Fibroblast of peridontal ligament (primary cell): ENCODE measurements around the gene CNTN4.
"Not testable (repeated sequence)": the region's sequence is repeated elsewhere in the genome, so short reads cannot be mapped to it uniquely, and the experiment has no call there.

Source experiments
- DNase-seq: peaks from one replicate; pipeline ENCODE4 v3.0.0-alpha.2; 2010; ENCODE audit errors: extremely low read depth

CNTN4 gene

DNA sequence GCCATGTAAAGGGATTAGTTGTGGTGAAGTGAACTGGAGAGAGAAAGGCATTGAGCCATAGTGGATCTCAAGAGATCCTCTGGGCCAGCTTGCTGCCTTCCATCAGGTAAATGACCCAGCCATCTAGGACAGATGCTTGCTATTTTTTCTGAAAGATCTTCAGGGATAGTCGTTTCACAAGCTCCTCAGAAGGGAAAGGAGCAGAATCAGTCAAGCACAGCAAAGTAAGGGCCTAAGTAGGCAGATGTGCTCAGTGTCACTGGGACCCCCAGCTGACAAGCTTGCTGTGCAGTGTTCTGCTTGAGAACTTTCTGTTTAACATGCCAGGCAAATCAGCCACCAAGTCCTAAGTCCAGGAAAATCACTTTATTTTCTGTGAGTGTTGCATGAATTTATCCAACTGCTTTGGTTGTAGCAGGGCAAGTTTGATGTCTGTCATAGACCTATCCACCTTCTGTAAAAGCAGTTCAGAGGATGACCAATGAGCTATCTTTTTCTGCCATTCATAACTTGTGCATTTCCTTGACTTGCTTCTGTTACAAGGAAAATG, 691.7 kb downstream of the CNTN4 start:
- DNase-seq, result no peak

- DNase-seq, result no peak
Observed at GRCh38 chr3:2792432-2792831, 693.8 kb downstream of the CNTN4 start.

GRCh38 chr3:2793987-2794386, 695.3 kb downstream of the CNTN4 start:
- DNase-seq, result no peak

DNA sequence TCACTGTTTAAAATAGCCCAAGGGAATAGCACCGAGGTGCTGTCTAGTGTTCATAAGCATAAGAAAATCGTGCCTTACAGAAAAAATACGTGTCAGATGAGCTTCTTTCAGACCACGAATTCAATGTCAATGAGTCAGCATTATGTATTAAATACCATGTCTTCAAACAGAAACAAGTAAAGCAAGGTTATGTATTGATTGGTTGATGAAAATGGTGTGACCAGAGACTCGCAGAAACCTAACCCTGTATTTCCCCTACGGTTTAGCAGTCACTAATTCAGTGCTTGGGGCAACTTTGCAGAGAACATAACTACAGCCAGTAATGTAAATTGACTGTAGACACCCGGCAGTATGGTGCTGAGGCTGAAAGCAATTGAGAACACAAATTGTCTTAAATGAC, 703.8 kb downstream of the CNTN4 start:
- DNase-seq, result no peak

GRCh38 chr3:2807514-2807913, 708.8 kb downstream of the CNTN4 start:
- DNase-seq, result no peak

GRCh38 chr3:2810723-2811122, 712.1 kb downstream of the CNTN4 start:
- no peak for DNase-seq

DNA sequence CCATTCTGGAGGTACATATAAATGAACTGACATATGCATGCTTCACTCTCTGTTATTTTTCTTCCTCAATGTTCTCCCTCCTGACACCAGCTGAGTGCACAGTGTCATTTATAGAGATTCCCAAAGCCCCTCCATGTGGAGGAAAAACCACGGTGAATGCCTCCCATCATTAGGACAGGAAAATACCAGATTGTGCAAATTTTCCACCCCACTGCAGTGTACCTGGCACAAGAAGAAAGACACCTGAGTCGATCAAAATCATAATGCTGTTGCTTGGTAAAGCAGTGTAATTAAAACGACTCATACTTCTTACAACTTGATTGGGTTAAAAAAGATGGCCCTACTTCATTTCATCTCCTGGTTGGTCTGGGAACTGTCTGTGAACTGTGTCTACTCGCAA, 720.9 kb downstream of the CNTN4 start:
- no peak for DNase-seq

DNA sequence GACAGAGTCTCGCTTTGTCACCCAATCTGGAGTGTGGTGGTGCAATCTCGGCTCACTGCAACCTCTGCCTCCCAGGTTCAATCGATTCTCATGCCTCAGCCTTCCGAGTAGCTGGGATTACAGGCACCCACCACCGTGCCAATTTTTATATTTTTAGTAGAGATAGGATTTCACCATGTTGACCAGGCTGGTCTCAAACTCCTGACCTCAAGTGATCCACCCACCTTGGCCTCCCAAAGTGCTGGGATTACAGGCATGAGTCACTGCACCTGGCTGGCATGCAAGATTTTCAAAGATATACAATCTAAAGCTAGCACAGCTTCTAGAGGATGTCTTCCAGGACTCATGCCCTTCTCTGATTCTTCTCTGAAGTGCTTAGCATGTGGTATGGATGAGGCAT, 722.3 kb downstream of the CNTN4 start:
- DNase-seq, result not testable (repeated sequence)

- no peak for DNase-seq
Observed at GRCh38 chr3:2822611-2823010, 723.9 kb downstream of the CNTN4 start.

GRCh38 chr3:2823031-2823430, 724.4 kb downstream of the CNTN4 start:
- DNase-seq, result peak; percentile 5

GRCh38 chr3:2823437-2824211, 725.0 kb downstream of the CNTN4 start:
- DNase-seq, result no peak

- DNase-seq, result no peak
Observed at GRCh38 chr3:2826036-2826435, 727.4 kb downstream of the CNTN4 start.

DNA sequence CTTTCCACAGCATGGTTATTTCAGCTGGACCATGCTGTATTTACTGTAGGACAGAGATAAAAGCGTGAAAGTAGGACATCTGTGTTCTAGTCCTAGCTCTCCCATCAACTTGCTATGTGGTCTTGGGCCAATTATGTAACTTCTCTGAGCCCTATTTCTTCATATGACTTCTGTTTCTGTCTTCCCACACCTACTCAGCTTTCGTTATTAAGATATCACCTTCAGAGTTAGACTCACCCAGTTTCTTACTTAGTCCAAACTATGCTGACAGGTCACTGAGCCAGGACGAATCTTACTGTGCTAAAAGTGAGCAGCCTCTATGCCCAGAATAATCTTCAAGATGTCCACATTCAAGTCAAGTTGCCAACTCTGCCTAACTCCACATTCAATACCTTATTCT, 727.8 kb downstream of the CNTN4 start:
- DNase-seq, result no peak

- no peak for DNase-seq
Observed at GRCh38 chr3:2837239-2837638, 738.6 kb downstream of the CNTN4 start.

DNA sequence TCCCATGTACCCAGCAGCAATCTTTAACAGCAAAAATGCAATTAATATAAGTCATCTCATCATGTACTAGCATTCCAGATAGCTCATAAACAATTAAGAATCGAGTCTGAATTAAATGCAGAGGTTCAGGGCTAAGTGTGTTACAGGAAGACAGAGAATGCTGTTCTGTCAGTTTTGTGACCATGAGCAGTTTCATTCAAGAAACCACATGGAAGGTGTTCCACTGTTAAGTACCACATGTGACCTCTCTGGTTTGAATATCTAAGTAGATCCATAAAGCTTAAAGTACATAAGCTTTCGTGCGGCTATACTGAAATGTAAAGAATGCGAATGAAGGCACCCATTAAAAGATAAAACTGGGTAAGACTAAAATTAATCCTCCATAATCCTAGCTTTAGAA, 739.2 kb downstream of the CNTN4 start:
- DNase-seq, result no peak

GRCh38 chr3:2838546-2839157, 740.0 kb downstream of the CNTN4 start:
- no peak for DNase-seq

GRCh38 chr3:2839876-2840275, 741.2 kb downstream of the CNTN4 start:
- peak; percentile 25 for DNase-seq

DNA sequence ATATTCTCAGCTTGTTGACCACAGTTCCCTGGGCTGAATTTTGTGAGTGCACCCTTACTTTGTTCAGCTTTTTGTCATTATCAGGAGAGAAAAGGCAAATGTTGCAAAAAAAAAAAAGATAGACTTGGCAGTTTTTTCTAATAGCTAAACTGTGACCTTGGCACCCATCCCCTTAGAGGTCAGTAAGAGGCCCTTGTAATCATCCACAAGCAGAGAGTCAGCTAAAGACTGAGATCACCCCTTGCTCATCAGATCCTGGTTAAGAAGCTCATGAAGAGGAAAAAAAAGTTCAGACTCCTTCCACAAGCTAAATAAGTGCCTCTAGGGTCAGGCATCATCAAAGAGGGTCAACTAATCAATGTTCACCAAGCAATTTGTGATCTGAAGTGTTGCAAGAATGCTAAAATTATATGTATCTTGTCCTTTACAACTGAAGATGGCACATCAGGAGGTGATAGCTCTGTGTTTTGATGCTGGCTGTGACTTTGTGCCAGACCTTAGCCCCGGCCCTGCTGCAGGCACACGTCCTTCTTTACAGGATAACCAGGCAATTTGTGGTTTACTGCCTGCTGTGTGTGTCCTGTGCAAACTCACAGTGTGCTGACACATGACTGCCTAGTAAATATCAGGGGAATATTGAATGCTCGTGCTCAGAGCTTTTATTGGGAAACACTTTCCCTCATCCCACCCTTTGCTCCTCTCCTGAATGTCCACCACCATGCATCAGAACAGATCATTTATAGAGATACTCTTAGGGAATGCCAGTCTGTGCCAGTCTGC, 748.6 kb downstream of the CNTN4 start:
- DNase-seq, result no peak

GRCh38 chr3:2849092-2849491, 750.4 kb downstream of the CNTN4 start:
- no peak for DNase-seq

DNA sequence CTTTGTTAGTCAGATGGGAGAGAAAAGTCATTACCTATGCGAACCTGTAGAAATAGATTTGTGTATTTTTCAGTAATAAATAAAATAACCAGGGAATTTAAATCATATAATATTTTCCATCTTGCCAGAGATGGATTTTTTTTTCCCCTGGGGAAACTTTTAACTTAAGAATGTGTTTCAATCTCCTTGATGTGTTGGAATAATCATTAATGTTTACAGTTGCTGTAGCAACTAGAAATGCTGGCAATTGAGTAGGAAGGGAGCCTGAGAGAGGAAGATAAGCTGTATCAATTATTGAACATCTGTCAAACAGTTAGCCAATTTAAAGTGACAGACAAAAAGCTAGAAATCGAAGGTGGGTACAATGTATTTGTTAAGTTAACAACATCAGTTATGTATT, 752.0 kb downstream of the CNTN4 start:
- no peak for DNase-seq

- DNase-seq, result no peak
Observed at GRCh38 chr3:2851361-2851760, 752.7 kb downstream of the CNTN4 start.

DNA sequence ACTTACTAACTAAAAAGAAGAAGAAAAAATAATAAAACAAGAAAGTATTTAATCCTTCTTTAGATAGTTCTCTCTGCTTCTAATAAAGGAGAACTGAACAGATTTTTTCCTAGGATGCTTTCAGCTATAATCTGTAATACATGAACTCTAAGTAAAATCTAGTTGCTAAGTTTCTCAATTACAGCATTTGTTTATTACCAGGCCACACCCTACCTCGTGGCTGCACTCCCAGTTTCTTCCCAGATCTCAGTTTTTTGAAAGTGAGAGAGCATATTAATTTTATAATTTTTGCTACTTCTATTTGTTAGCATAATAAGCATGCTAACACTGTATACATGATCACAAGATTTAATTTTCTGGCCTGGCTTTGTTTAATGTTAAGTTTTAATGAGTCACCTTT, 753.2 kb downstream of the CNTN4 start:
- DNase-seq, result no peak

GRCh38 chr3:2853651-2854050, 755.0 kb downstream of the CNTN4 start:
- no peak for DNase-seq
